OCI-LY3 (cell line): ENCODE data around the gene CLDN9.

Experiments
- CTCF ChIP-seq: fragments of 200-600, 300-600 bp; sonication (generic); IDR thresholded peaks from 2 replicates; pipeline ENCODE4 v1.5.1; 2014; ENCODE audit warnings: antibody characterized with exemption, low read length, low read depth
- EZH2phosphoT487 ChIP-seq: fragments of 200-600 bp; shearing (Covaris generic); IDR thresholded peaks from 2 replicates; pipeline ENCODE4 v1.6.1; 2018; ENCODE audit warnings: antibody characterized with exemption, mixed run types, low read depth

- TF ChIP-seq CTCF (peak; percentile 60), EZH2phosphoT487 (no peak)
These were observed 15.4 kb downstream of the CLDN9 start for GRCh38 chr16:3027983-3028715.
